Astrocyte (in vitro differentiated cells and primary cell): Measurements from ENCODE around the gene DRGX. TPM values are rescaled to one million over a fixed set of nuclear protein-coding genes. Genes with fewer than 3 reads are reported as not detected.

Experiments used
- DNase-seq: peaks from one replicate; pipeline ENCODE4 v3.0.0-alpha.2; 2010; ENCODE audit warnings: low read depth
- FAIRE-seq: peaks from 2 replicates; lab custom pipeline; 2011; peaks lifted over from hg19 to GRCh38; lab: Jason Lieb, UNC
- H2AFZ ChIP-seq: 2 replicates; pipeline ENCODE4 v1.6.0; 2012; ENCODE audit warnings: low read depth, low read length, inconsistent platforms
- H3K27ac ChIP-seq: 2 replicates; pipeline ENCODE4 v1.5.1; 2011; ENCODE audit warnings: low read depth, low read length, inconsistent platforms
- H3K27me3 ChIP-seq: 2 replicates; pipeline ENCODE4 v1.6.0; 2011; ENCODE audit warnings: low read length, inconsistent platforms; ENCODE audit not compliant: insufficient read depth
- H3K36me3 ChIP-seq: 2 replicates; pipeline ENCODE4 v1.5.1; 2011; ENCODE audit warnings: low read length, inconsistent platforms; ENCODE audit not compliant: insufficient read depth
- H3K4me1 ChIP-seq: 2 replicates; pipeline ENCODE4 v1.5.1; 2011; ENCODE audit warnings: low read length, inconsistent platforms; ENCODE audit not compliant: insufficient read depth
- H3K4me2 ChIP-seq: 2 replicates; pipeline ENCODE4 v1.6.0; 2012; ENCODE audit warnings: low read length, inconsistent platforms
- H3K4me3 ChIP-seq: 2 replicates; pipeline ENCODE4 v1.5.1; 2011; ENCODE audit warnings: low read depth, mild to moderate bottlenecking, low read length, inconsistent platforms; ENCODE audit not compliant: insufficient read depth
- H3K79me2 ChIP-seq: 2 replicates; pipeline ENCODE4 v1.6.0; 2012; ENCODE audit warnings: mild to moderate bottlenecking, low read length, inconsistent platforms; ENCODE audit not compliant: insufficient read depth
- H3K9ac ChIP-seq: 2 replicates; pipeline ENCODE4 v1.6.0; 2012; ENCODE audit warnings: mild to moderate bottlenecking, low read length, inconsistent platforms
- H3K9me3 ChIP-seq: 2 replicates; pipeline ENCODE4 v1.5.1; 2012; ENCODE audit warnings: low read depth, mild to moderate bottlenecking, low read length, inconsistent platforms; ENCODE audit not compliant: insufficient read depth
- H4K20me1 ChIP-seq: 2 replicates; pipeline ENCODE4 v1.6.0; 2012; ENCODE audit warnings: low read length, inconsistent platforms; ENCODE audit not compliant: insufficient read depth
- H3K27ac Mint-ChIP-seq: one replicate; pipeline ENCODE4 v1.8.0; 2021; ENCODE audit warnings: mild to moderate bottlenecking, mixed read lengths; ENCODE audit not compliant: unreplicated experiment
- H3K27me3 Mint-ChIP-seq: one replicate; pipeline ENCODE4 v1.8.0; 2021; ENCODE audit warnings: low read depth, mixed read lengths; ENCODE audit not compliant: unreplicated experiment
- H3K36me3 Mint-ChIP-seq: one replicate; pipeline ENCODE4 v1.8.0; 2021; ENCODE audit warnings: low read depth, mixed read lengths; ENCODE audit not compliant: unreplicated experiment
- H3K4me1 Mint-ChIP-seq: one replicate; pipeline ENCODE4 v1.8.0; 2021; ENCODE audit warnings: low read depth, mixed read lengths; ENCODE audit not compliant: unreplicated experiment
- H3K4me3 Mint-ChIP-seq: one replicate; pipeline ENCODE4 v1.8.0; 2021; ENCODE audit warnings: mild to moderate bottlenecking, moderate library complexity, mixed read lengths; ENCODE audit not compliant: unreplicated experiment
- H3K9me3 Mint-ChIP-seq: one replicate; pipeline ENCODE4 v1.8.0; 2021; ENCODE audit warnings: mild to moderate bottlenecking, mixed read lengths; ENCODE audit not compliant: unreplicated experiment
- EZH2 ChIP-seq: IDR thresholded peaks from 2 replicates; pipeline ENCODE4 v1.6.1; 2012; ENCODE audit warnings: mild to moderate bottlenecking, low read length, inconsistent platforms; ENCODE audit not compliant: insufficient read depth
- total RNA-seq: library from RNA; stranded (reverse); gene quantifications from 2 replicates; pipeline ENCODE4 v1.2.1, GENCODE V29; 2021
- TF ChIP-seq, protein P1 (sequence below): IDR thresholded peaks from 2 replicates; pipeline ENCODE4 v1.5.1; 2011; ENCODE audit warnings: low read depth, mild to moderate bottlenecking, inconsistent platforms, low read length, moderate library complexity; ENCODE audit not compliant: insufficient read depth

Gene DRGX
- total RNA-seq, 1 donor from 2014 or later, result not detected

DNA sequence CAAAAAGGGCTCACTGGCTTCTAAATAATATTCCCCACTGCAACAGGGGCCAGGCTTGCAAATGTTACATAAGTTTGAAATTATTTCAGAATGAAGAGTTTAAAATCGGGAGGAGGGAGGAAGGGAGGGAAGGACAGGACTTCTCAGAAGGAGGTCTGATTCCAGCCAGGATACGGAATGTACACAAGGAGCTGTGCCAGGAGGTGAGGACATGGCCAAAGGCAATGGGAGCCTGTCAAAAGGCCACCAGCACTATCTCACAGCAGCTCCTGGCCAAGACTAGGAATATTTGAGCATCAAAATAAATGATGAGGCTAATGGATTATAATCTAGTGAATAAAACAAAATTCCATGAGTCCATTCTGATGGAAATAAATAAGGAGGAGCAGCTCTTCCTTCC is 18.6 kb upstream of the DRGX start:
- Histone ChIP-seq H4K20me1 (no peaks in the 10 kb centered on the region), H3K4me1 (no peaks in the 10 kb centered on the region), H3K9ac (no peak overlapping the region), H3K9me3 (no peaks in the 10 kb centered on the region), H3K27ac (no peak overlapping the region), H3K4me3 (no peak overlapping the region), H3K4me2 (no peak overlapping the region), H3K27me3 (peaks cover 6% of the 10 kb centered on the region), H2AFZ (no peak overlapping the region), H3K36me3 (no peaks in the 10 kb centered on the region), H3K79me2 (no peaks in the 10 kb centered on the region)
- no peak overlapping the region for H3K4me3 Mint-ChIP-seq
- no peak for TF ChIP-seq EZH2
- TF ChIP-seq, protein P1, sequence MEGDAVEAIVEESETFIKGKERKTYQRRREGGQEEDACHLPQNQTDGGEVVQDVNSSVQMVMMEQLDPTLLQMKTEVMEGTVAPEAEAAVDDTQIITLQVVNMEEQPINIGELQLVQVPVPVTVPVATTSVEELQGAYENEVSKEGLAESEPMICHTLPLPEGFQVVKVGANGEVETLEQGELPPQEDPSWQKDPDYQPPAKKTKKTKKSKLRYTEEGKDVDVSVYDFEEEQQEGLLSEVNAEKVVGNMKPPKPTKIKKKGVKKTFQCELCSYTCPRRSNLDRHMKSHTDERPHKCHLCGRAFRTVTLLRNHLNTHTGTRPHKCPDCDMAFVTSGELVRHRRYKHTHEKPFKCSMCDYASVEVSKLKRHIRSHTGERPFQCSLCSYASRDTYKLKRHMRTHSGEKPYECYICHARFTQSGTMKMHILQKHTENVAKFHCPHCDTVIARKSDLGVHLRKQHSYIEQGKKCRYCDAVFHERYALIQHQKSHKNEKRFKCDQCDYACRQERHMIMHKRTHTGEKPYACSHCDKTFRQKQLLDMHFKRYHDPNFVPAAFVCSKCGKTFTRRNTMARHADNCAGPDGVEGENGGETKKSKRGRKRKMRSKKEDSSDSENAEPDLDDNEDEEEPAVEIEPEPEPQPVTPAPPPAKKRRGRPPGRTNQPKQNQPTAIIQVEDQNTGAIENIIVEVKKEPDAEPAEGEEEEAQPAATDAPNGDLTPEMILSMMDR, result no peak
- peaks cover 48% of the 10 kb centered on the region for H3K27me3 Mint-ChIP-seq
- FAIRE-seq (no peak), DNase-seq (no peak)
- no peaks in the 10 kb centered on the region for H3K9me3 Mint-ChIP-seq
- H3K4me1 Mint-ChIP-seq, result no peaks in the 10 kb centered on the region
- H3K27ac Mint-ChIP-seq, result no peak overlapping the region
- no peaks in the 10 kb centered on the region for H3K36me3 Mint-ChIP-seq

DNA sequence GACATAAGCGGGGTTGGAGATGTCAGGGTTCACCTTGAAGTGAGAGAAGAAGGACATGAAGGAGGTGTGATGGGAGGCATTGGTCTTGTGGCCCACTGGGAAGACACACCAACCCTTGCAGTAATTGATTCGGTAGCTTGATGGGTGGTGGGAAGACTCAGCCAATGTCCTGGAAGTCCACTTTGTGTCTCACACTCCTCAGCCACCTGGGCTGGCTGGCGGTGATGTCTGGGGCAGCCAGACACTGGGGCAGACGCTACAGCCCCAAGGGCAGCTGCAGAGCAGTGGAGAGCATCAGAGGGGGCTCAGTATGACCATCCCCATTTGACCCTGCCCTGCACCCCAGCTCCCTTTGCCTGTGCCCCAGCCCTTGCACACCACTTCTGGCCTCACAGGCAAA is 16.7 kb upstream of the DRGX start:
- H3K9ac ChIP-seq, result no peak overlapping the region
- H3K27ac Mint-ChIP-seq, result no peak overlapping the region
- H2AFZ ChIP-seq, result no peak overlapping the region
- H3K4me3 Mint-ChIP-seq, result no peak overlapping the region
- H3K9me3 ChIP-seq, result no peaks in the 10 kb centered on the region
- H3K27me3 Mint-ChIP-seq, result peaks cover 57% of the 10 kb centered on the region
- H3K9me3 Mint-ChIP-seq, result no peaks in the 10 kb centered on the region
- no peak overlapping the region for H3K4me2 ChIP-seq
- no peaks in the 10 kb centered on the region for H3K4me1 ChIP-seq
- H3K27ac ChIP-seq, result no peak overlapping the region
- TF ChIP-seq EZH2, result no peak
- TF ChIP-seq, protein P1, result no peak
- H3K27me3 ChIP-seq, result peaks cover 6% of the 10 kb centered on the region
- H3K4me3 ChIP-seq, result no peak overlapping the region
- no peaks in the 10 kb centered on the region for H3K36me3 ChIP-seq
- FAIRE-seq (no peak), DNase-seq (no peak)
- H3K36me3 Mint-ChIP-seq, result no peaks in the 10 kb centered on the region
- H3K79me2 ChIP-seq, result no peaks in the 10 kb centered on the region
- H4K20me1 ChIP-seq, result no peaks in the 10 kb centered on the region
- no peaks in the 10 kb centered on the region for H3K4me1 Mint-ChIP-seq

DNA sequence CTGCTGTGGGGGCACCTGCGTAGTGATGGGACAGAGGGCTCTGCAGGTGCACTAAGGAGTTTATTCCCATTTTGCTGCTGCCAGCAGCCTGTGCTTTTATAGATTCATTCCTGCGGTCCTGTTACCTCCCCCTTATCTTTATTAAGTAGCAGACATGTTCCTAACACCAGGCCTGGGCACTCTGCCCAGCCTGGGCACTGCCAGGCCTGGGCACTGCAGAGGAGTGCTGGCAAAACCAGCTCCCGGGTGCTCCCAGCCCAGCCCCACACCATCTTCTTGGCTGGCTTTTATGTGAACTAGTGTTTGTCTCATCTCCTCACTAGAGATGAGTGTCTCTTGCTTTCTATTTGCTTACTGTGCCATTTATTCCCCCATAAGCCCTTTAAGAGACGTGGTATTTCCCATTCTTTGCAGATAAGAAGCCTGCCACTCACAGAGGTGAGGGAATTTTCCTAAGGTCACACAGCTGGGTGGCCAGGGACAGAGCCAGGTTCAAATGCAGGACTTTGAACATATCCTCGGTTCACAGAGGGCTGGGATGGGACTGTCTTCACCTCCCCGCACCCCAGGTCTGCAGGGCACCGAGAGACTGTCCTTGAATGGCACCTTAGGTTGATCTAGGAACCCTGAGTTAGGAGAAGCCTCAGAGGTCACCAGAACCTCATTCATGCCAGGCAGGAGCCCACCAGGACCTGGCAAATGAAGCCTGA is 14.6 kb upstream of the DRGX start:
- peaks cover 55% of the 10 kb centered on the region for H3K27me3 Mint-ChIP-seq
- H3K9me3 Mint-ChIP-seq, result no peaks in the 10 kb centered on the region
- Histone ChIP-seq H3K27ac (no peak overlapping the region), H3K4me2 (no peak overlapping the region), H3K27me3 (peaks cover 8% of the 10 kb centered on the region), H4K20me1 (no peaks in the 10 kb centered on the region), H3K4me1 (no peaks in the 10 kb centered on the region), H3K36me3 (no peaks in the 10 kb centered on the region), H2AFZ (no peak overlapping the region), H3K79me2 (no peaks in the 10 kb centered on the region), H3K9me3 (no peaks in the 10 kb centered on the region), H3K4me3 (no peak overlapping the region), H3K9ac (no peak overlapping the region)
- no peak overlapping the region for H3K27ac Mint-ChIP-seq
- DNase-seq, result no peak
- H3K4me3 Mint-ChIP-seq, result no peak overlapping the region
- no peak for FAIRE-seq
- no peak for TF ChIP-seq EZH2
- TF ChIP-seq, protein P1, result no peak
- no peaks in the 10 kb centered on the region for H3K4me1 Mint-ChIP-seq
- no peaks in the 10 kb centered on the region for H3K36me3 Mint-ChIP-seq
